Fibroblast of lung (primary cell): ENCODE measurements around the gene BCL7B. TPM values are rescaled to one million over a fixed set of nuclear protein-coding genes. Genes with fewer than 3 reads are reported as not detected.
A peak's percentile ranks its signal among the peaks of the same experiment; 100 is the strongest.

Source experiments
- DNase-seq, 2 donors: peaks; one replicate each; pipeline versions ENCODE4 v3.0.0 to v3.0.0-alpha.2; 2010; ENCODE audit warnings: low read depth in 2 of 2
- H2AFZ ChIP-seq: 2 replicates; pipeline ENCODE4 v1.5.1; 2012; ENCODE audit warnings: low read length, control low read depth, inconsistent platforms
- H3K27ac ChIP-seq: 2 replicates; pipeline ENCODE4 v1.5.1; 2011; ENCODE audit warnings: low read length, control low read depth; ENCODE audit not compliant: insufficient read depth
- H3K27me3 ChIP-seq: 2 replicates; pipeline ENCODE4 v1.5.1; 2011; ENCODE audit warnings: mild to moderate bottlenecking, low read length; ENCODE audit not compliant: control insufficient read depth, insufficient read depth
- H3K36me3 ChIP-seq: 2 replicates; pipeline ENCODE4 v1.5.1; 2011; ENCODE audit warnings: low read length; ENCODE audit not compliant: control insufficient read depth, insufficient read depth
- H3K4me1 ChIP-seq: 2 replicates; pipeline ENCODE4 v1.5.1; 2011; ENCODE audit warnings: low read length; ENCODE audit not compliant: control insufficient read depth, insufficient read depth; ENCODE audit errors: extremely low read depth
- H3K4me2 ChIP-seq: 2 replicates; pipeline ENCODE4 v1.5.1; 2011; ENCODE audit warnings: low read length, control low read depth; ENCODE audit not compliant: insufficient read depth; ENCODE audit errors: extremely low read depth
- H3K4me3 ChIP-seq, 4 experiments: fragments of 200-600 bp in 1 of 4; sonication (generic) in 1 of 4; replicated peaks in 1 of 4; 2 replicates each; pipeline ENCODE4 v1.5.1; 2011 to 2016; ENCODE audit warnings: low read length in 4 of 4, low read depth in 3 of 4, mild to moderate bottlenecking in 3 of 4, control low read depth in 2 of 4, inconsistent platforms in 1 of 4, mixed read lengths in 1 of 4; ENCODE audit not compliant: insufficient read depth in 1 of 4; ENCODE audit errors: control extremely low read depth in 1 of 4
- H3K79me2 ChIP-seq: 2 replicates; pipeline ENCODE4 v1.5.1; 2012; ENCODE audit warnings: mild to moderate bottlenecking, low read length, inconsistent platforms; ENCODE audit not compliant: control insufficient read depth, insufficient read depth
- H3K9ac ChIP-seq: 2 replicates; pipeline ENCODE4 v1.5.1; 2011; ENCODE audit warnings: mild to moderate bottlenecking, low read length, control low read depth; ENCODE audit not compliant: insufficient read depth
- H3K9me3 ChIP-seq: 2 replicates; pipeline ENCODE4 v1.5.1; 2012; ENCODE audit warnings: low read depth, low read length; ENCODE audit not compliant: control insufficient read depth, insufficient read depth
- H4K20me1 ChIP-seq: 2 replicates; pipeline ENCODE4 v1.5.1; 2011; ENCODE audit warnings: low read length; ENCODE audit not compliant: control insufficient read depth, insufficient read depth; ENCODE audit errors: extremely low read depth
- CTCF ChIP-seq, 2 donors: IDR thresholded peaks in 1 of 2; conservative IDR thresholded peaks in 1 of 2; 1 replicate in 1 of 2; 2 replicates in 1 of 2; pipeline ENCODE4 v1.5.1; 2011 to 2012; ENCODE audit warnings: low read length in 2 of 2, control low read depth in 1 of 2, inconsistent platforms in 1 of 2, low read depth in 1 of 2, mild to moderate bottlenecking in 1 of 2
- EZH2 ChIP-seq: IDR thresholded peaks from 2 replicates; pipeline ENCODE4 v1.5.1; 2012; ENCODE audit warnings: low read length, control low read depth, mild to moderate bottlenecking; ENCODE audit errors: missing control alignments
- polyA plus RNA-seq, 2 donors: library from polyadenylated mRNA; depleted of rRNA in 1 of 2; stranded (reverse) in 1 of 2; unstranded in 1 of 2; fragments of >200 nt; gene quantifications; 2 replicates each; pipeline ENCODE4 v1.2.1, GENCODE V29; 2011 to 2012; ENCODE audit warnings: missing spikeins in 1 of 2
- total RNA-seq: library from RNA; depleted of rRNA; stranded (reverse); fragments of >200 nt; gene quantifications from 2 replicates; pipeline ENCODE4 v1.2.1, GENCODE V29; 2014

Gene BCL7B
- total and polyA plus RNA-seq, 2 donors (not counting 1 experiment from before 2014, with no cell fraction given) = 26.9 to 53.9 TPM

DNA sequence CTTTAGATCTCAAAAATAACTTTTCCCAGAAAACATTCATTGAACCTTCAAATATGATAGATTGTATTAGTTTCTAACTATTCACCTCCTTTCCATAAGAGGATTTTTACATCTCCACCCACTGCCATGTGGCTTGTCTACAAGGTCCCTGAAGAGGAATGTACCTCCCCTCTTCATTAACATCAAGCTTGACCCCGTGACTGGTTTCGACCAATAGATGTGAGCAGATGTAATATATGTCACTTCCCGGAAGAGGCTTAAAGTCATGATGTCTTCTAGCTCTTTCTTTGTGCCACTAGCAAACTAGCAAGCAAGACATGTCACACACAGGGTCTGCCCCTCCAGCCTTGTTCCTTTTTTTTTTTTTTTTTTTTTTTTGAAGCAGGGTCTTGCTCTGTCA lies 42.3 kb downstream of the BCL7B start:
- Histone ChIP-seq H3K4me2 (no peak overlapping the region), H3K36me3 (peaks cover 2% of the 10 kb centered on the region), H4K20me1 (peaks cover 2% of the 10 kb centered on the region), H2AFZ (no peak overlapping the region), H3K27me3 (no peaks in the 10 kb centered on the region), H3K9ac (no peak overlapping the region), H3K4me3 (no peak overlapping the region), H3K4me1 (no peaks in the 10 kb centered on the region), H3K79me2 (peaks cover 91% of the 10 kb centered on the region), H3K27ac (no peak overlapping the region), H3K9me3 (no peaks in the 10 kb centered on the region)
- no peak for DNase-seq
- TF ChIP-seq CTCF (conservative IDR thresholded peaks at IDR 0.05 in 1 of 2, IDR thresholded peaks at IDR 0.05 in 1 of 2; ENCODE audit: low read depth in 1 of 2, low read length in 2 of 2) (no peak), EZH2 (no peak)

- H4K20me1 ChIP-seq = no peaks in the 10 kb centered on the region
- H3K36me3 ChIP-seq = peaks cover 6% of the 10 kb centered on the region
- peak; percentile 7 to 53 for DNase-seq
- H3K27ac ChIP-seq = no peak overlapping the region
- no peak overlapping the region for H2AFZ ChIP-seq
- H3K9me3 ChIP-seq = no peaks in the 10 kb centered on the region
- no peak overlapping the region for H3K9ac ChIP-seq
- no peak overlapping the region for H3K4me3 ChIP-seq
- H3K4me2 ChIP-seq = peak overlapping the region; percentile 33
- H3K4me1 ChIP-seq = no peaks in the 10 kb centered on the region
- peaks cover 73% of the 10 kb centered on the region for H3K79me2 ChIP-seq
- H3K27me3 ChIP-seq = no peaks in the 10 kb centered on the region
- TF ChIP-seq CTCF (conservative IDR thresholded peaks at IDR 0.05 in 1 of 2, IDR thresholded peaks at IDR 0.05 in 1 of 2; ENCODE audit: low read depth in 1 of 2, low read length in 2 of 2) = no peak
- TF ChIP-seq EZH2 = no peak
Measured at GRCh38 chr7:73512018-73512780, 45.3 kb downstream of the BCL7B start.

- H3K4me3 ChIP-seq = no peak overlapping the region
- no peak overlapping the region for H2AFZ ChIP-seq
- no peak overlapping the region for H3K27ac ChIP-seq
- H3K27me3 ChIP-seq = no peaks in the 10 kb centered on the region
- H3K9ac ChIP-seq = no peak overlapping the region
- DNase-seq = no peak
- H3K36me3 ChIP-seq = peaks cover 16% of the 10 kb centered on the region
- no peak overlapping the region for H3K4me2 ChIP-seq
- no peaks in the 10 kb centered on the region for H4K20me1 ChIP-seq
- H3K9me3 ChIP-seq = no peaks in the 10 kb centered on the region
- H3K4me1 ChIP-seq = no peaks in the 10 kb centered on the region
- H3K79me2 ChIP-seq = peaks cover 57% of the 10 kb centered on the region
- no peak for TF ChIP-seq EZH2
- TF ChIP-seq CTCF (conservative IDR thresholded peaks at IDR 0.05 in 1 of 2, IDR thresholded peaks at IDR 0.05 in 1 of 2; ENCODE audit: low read depth in 1 of 2, low read length in 2 of 2) = no peak
Measured at GRCh38 chr7:73509463-73509862, 48.0 kb downstream of the BCL7B start.
